Ammon's horn (tissue), 1 donor: ENCODE results near the gene COG2.
"Not testable (repeated sequence)": the region's sequence is repeated elsewhere in the genome, so short reads cannot be mapped to it uniquely, and the experiment has no call there.

ENCODE experiments used
- DNase-seq: peaks from one replicate; pipeline ENCODE4 v3.0.0-alpha.2; 2016; ENCODE audit warnings: low spot score

The COG2 gene

DNA sequence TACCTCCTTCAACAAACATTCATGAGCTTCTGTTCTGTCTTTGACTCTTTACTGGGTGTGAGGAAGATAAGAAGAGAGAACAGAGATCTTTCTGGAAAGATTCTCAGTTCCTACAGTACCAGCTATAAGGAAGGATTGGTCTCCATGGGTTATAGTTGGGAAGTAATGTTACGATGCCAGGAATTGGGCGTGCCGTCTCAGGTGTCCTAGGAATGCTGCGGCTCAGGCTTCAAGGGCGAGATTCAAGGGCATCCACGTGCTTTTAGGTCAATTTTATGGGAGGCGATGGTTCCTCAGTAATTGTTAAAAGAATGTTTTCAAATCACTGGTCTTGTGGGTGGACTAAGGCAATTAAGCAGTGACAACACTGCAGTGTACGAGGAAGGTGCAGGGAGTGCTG is 27.3 kb downstream of the COG2 start:
- no peak for DNase-seq

DNA sequence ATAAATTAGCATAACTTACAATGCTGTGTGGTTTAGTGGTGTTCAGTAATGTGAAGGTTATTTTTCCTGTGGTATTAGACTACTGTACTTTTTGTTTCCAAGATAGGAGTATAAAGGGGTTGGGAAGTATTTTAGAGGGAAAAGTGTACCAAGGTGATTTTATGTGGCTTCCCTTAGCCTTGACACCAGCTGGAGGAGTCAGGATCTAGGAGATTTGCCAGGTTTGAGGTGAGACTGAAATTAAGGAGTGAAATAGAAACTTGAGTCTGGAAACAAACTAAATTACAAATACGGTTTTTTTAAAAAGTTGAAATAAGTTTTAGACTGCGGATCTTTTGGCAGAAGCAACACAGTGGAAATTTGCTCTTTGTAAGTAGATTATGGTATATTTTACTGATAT is 32.3 kb downstream of the COG2 start:
- no peak for DNase-seq

DNA sequence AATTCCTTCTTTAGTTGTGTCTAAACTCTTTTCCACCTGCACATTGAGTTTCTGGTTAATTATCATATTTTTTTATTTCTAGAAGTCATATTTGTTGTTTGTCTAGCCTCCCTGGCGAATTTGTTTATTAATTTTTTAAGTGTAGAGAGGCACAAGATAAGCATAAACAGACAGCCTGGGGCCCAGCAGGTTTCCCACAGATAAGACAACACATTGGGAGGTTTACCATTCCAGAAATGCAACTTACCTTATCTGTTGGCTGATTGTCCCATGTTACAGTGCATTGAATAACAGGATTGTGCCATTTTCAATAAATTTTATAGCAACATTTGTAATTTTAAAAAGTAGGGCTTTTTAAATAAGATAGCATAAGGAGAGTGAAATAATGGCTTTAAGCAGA is 34.9 kb downstream of the COG2 start:
- no peak for DNase-seq

DNA sequence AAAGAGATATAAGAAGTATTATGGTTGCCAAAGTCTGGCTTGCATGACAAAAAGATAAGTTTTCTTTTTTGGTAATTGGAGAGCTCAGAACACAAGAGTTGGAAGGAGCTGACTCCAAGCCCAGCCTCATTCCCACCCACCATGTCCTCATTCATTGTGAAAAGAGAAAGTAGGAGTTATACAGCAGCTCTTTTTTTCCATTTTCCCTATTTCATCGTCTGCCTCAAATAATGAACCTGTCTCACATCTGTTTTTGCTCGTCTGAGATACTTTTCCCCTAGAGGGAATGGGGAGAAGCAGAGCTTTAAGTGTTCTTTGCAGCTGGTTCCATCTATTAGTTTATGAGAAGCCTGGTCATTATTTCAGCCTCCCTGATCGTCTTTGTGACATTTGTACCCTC is 36.9 kb downstream of the COG2 start:
- no peak for DNase-seq

DNA sequence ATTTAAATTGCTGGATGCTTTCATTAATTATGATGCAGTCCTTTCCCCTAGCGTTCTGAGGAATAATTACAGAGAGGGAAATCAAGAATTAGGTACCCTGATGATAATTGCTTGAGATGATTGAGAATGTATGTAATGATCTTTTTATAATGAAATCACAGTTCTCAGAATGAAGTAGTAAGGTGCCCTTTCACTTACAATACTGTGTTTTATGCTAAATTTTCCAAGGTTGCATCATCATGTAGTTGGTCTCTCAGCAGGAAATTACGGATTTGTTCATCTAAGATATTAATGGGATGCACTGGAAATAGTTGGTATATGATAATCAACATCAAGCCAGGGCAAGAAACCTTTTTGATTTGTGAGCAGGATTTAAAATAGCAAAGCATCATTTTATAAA is 37.5 kb downstream of the COG2 start:
- no peak for DNase-seq

DNA sequence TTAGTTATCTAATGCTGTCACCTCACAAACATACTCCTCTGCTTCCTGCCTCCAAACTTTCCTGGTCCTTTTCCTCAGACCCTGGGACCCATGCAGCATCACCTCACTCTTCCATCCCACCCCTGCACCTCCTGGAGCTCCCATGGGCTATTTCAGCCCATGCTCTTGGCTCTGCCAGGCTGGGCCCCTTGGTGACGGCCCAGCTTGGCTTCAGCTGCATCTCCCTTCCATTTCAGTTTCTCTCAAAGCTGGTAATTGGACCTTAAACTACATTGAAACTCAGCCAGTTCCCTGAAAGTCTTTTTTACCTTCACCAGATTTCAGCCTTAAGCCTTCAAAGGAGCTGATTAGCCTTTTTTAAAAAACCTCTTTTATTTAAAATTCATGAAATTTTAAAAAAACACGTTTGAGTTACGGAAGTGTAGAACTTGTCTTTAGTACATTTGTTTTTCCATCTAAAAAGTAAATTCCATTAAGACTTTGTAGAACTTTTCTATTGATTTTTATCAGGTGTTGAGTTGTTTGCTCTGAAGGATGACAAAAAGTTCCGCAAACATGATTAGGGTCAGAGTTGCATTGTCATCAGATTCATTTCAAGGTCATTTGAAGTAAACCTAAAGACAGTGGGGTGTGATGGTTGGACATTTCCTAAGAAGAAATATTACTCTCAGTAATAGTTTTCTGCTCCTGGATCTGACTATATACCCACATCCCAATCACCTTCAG is 38.2 kb downstream of the COG2 start:
- DNase-seq = no peak

DNA sequence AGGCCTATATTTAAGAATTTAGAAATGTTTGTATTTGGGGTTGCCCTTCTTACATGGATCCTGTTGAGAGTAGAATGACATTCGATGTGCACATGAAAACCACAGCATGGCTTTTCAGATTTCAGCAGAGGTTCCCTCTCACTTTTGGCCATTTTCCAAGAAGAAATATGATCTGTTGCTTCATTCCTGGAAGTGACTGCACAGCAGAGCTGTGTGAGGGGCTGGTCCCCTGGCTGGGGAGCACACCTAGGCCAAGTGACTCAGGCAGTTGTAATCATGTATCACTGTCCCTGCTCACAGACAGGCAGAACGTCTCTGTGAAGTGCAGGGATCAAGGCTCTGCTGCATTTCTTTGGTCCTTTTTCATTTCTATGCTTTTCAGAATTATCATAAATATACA is 39.3 kb downstream of the COG2 start:
- no peak for DNase-seq

DNA sequence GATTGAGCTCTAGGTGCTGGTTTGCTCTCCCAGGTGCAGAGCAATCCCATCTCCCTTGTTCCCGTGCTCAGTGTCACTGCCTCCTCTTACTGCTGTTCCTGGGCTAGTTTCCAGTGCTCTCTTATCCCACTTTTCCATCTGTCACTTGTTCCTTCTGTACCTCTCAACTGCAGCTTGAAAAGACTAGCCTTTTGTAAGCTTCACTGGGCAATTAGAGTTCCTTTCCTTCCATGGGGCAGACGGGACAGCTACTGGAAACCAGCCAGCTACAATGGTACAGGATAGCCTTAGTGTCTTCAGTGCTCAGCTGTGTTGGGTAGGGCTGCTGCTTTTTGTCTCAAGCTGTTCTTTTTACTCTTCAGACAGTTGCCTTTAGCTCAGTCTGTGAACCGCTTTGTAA is 40.0 kb downstream of the COG2 start:
- peak; percentile 83 for DNase-seq

DNA sequence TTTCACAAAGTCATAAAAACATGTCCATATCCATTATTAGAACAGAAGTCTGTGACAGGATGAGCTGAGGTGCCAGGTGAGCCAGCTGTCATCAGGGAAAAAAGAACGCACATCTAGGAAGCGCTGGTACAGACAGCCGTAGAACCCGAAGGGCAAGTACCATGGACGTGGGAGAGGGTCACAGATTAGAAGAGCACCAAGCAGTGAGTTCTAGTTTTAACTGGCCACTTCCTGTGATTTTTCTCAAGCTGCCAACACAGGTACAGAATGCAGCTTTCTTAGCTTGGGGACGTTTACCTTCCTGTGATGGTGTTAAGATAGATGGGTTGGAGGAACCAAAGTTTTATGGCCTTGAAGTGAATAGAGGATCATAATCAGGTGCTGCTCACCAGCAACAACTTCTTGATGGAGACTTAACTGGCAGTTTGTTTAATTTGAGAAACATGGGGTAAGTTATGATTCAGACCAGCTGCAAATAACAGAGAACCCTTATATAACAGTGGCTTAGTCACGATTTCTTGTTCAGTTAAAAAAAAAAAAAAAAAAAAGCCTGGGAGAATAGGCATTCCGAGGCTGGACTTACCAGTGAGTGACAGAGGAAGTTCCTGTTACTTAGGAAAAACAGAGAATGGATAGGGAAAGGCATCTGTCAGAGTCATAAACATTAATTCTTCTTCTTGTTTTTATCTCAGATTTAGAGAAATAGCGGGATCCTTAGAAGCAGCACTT is 40.8 kb downstream of the COG2 start:
- DNase-seq = no peak

DNA sequence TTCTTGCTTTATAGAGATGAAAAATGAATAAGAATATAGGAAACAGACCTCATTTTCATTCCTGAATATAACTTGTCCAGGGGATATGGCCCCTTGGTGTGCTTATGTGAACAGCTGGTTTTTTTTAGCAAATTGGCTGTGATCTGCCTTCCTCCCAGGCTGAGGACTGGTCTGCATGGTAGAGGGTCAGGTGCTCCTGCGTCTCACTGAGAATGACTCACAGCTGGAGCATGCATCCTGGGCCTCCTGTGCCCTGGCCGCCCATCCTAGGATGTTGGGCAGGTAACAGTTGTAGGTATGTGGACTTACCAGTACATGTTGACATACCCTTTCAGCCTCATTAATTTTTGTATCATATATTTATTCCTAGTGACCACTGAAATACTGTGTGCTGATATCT is 41.9 kb downstream of the COG2 start:
- no peak for DNase-seq

DNA sequence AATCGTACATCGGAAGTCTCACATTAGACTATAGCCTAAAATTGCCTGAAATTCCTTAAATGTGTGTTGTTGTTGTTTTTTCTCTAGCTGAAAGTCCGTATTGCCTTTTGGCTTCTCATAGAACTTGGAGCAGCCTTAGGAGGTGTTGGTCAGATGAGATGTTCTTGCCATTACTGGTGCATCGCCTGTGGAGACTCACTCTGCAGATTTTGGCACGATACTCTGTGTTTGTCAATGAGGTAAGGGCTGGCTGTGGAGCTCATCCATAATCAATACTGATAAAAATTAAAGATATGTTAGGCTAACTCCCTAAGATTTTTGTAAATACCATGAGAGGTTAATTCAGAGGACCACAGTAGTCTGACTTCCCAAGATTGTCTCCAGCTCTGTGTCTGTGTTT is 42.7 kb downstream of the COG2 start:
- no peak for DNase-seq

DNA sequence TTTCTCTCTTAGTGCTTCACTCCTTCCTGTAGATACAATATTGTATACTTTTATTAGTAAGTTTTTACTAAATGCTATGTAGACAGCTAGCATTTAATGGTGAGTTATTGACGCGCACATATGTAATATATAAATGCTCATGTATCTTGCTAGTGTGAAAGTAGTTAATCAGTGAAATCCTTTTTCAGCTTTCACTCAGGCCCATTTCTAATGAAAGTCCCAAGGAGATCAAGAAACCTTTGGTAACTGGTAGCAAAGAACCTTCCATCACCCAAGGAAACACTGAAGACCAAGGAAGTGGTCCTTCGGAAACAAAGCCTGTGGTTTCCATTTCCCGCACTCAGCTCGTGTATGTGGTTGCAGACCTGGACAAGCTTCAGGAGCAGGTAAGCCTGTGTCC is 44.5 kb downstream of the COG2 start:
- no peak for DNase-seq

DNA sequence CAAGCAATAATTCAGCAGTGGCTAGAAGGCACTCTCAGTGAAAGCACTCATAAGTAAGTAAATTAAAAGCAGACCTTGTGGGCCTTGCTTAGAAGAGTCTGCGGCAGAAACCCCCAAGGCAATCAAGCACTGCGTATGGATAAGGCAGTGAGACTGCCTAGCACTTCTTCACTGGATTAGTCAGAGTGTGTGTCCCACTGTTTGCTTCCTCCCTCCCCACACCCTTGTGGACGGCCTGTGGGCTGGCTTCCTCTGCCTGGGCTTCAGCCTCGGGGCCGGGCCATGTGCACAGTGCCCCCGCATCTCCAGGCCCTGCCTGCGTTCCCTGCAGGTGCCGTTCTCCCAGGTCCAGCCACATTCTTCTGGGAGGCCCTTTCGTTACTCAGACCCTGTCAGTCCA is 47.8 kb downstream of the COG2 start:
- no peak for DNase-seq

DNA sequence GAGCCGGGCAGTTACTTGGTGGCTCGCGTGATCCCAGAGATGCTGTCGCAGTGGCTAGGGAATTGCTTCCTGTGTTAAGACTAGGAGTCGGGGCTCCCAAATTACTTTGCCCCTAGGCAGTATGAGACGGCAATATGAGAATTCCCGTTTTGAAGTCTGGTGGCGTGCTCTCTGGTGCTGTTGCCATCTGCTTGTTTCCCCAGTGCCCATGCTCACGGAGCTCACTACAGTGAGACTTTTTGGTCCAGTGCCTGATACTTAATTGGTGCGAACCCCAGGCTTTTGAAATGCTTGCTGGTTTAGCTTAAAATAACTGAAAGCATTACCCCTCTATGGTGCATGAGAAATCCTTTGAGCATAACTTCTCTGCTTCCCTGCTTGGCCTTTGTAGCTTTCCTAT is 49.3 kb downstream of the COG2 start:
- no peak for DNase-seq

DNA sequence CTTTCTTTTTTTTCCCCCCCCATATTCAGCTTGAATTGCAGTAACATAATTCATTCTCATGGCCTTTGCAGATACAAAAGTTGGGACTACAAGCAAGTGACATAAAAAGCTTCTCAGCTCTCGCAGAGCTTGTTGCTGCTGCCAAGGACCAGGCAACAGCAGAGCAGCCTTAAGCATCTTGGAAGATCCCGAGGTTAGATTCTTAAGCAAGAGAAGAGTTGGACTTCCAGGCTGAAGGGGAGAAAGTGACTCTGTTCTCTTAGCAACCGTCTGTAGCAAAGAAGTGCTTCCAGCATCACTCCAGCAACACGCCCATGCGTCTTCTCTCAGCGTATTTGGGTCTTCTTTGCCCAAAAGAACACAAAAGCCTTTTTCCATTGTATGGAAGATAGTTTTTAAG is 50.9 kb downstream of the COG2 start:
- DNase-seq = peak; percentile 72

DNA sequence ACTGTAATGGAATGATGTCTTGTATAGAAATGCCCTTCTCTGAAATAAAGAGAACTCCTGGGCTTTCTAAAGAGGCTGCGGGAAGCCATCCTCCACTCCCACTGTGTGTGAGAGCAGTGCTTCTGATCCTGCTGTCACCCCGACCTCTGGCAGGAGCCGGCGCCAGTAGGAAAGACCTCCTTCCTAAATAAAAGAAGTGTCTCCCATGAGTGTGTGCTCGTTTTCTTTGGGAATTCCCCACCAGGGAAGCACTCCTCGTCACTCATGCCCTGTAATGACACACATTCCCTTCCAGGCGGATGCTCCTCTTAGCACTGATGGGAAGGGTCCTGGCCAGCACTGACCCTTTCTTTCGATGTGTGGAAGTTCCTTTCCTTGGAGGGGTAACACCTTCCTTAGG is 51.5 kb downstream of the COG2 start:
- no peak for DNase-seq

DNA sequence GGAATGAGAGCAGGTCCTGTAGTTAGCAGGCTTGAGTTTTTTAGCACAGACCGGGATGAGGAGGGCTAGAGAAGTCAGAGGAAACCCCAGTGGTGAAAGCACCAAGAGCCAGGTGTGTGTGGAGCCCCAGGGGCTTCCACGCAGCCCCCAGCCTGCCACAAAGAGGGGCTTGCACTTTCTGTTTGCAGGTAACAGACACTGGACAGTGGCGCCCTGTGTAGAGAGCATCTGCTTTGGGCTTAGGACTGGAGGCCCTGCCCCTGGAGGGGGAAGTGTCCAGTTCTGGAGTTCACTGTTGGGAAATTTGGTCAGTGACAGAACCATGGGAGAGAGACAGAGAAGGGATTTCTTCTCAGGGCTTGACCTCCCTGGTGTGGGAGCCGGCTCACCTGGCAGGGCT is 52.2 kb downstream of the COG2 start:
- no peak for DNase-seq

DNA sequence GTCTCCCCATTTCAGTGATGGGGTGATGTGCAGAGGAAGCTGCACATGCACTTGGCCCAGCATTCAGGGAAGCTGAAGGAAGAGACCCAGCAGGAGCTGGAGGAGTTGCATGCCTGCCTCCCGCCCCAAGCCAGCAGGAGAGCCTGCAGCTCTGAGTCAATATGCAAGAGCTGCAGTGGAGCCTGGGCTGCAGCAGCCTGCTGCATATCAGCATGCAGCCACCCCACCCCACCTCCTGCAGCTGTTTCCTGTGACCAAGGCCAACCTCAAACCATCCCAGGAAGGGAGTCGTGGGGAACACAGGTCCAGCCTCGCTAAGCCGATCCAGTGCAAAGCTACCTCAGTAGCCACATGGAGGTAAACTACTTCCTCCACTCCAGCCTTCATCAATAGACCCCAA is 52.7 kb downstream of the COG2 start:
- DNase-seq = no peak

DNA sequence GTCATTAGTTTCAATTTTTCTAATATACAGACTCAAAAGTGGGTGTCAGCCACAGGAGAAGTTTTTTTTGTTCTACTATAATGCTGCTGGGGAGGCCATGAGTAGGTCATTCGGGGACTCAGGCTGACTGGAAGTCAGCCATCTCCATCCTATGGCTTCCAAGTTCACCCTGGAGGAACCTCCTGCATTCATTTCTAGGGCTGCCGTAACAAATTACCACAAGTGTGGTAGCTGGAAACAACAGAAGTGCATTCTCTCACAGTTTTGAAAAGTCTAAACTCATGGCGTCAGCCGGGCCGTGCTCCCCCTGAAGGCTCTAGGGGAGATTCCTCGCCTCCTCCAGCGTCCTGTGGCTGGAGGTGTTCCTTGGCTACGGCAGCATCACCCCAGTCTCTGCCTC is 53.9 kb downstream of the COG2 start:
- DNase-seq = no peak

DNA sequence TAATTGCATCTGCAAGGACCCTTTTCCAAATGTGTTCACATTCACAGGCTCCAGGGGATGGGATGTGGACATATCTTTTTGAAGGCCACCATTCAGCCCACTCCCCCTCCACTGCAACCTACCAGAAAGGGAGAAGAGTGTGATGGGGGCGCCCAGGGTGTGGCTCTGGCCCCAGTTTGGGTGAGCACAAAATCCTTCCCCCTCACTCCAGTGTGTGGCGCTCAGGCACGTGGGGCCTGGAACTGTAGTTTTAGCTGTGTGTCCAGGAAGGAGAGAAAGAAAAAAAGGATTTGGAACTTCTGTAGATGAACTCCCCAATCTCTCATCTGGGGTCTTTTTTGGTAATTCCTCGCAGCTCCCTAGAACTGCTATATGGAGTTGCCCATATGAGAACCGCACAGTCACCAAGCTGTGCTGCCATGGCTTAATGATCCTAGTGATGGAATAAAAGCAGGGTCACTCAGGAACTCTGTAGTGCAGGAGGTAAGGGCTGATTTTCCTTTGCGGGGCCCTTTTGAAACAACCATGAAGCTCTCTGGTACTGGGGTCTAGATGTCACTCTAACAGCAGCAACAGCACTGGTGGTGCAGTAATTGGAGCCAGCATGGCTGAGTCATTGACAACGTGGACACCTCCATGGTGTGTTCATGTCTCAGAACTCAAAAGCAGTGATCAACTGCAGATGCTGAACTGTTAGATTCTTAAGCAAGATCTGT is 54.6 kb downstream of the COG2 start:
- DNase-seq = no peak

DNA sequence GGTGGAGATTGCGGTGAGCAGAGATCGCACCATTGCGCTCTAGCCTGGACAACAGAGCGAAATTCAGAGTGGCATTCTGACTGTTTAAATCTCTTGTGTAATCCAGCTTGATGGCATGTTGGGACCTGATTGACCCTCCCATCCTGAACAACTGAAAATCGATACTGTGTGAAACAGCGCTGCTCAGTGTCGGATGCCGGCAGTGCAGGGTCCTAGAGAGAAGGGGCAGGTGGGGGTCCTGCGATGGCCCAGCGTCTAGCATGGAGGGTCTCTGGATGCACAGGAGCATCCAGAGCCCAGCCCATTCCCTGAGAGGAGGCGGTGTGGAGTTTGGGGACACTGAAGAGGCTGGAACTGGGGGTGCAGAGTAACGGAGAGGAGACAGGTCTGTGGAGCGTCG is 55.8 kb downstream of the COG2 start:
- DNase-seq = no peak

DNA sequence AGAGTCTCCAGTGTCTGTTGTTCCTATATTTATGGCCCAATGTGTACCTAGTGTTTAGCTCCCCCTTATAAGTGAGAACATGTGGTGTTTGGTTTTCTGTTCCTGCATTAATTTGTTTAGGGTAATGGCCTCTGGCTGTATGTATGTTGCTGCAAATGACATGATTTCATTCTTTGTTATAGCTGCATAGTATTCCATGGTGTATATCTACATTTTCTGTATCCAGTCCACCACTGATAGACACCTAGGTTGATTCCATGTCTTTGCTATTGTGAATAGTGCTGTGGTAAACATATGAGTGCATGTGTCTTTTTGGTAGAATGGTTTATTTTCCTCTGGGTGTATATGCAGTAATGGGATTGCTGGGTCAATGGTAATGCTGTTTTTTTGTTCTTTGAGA is 56.7 kb downstream of the COG2 start:
- DNase-seq = not testable (repeated sequence)

DNA sequence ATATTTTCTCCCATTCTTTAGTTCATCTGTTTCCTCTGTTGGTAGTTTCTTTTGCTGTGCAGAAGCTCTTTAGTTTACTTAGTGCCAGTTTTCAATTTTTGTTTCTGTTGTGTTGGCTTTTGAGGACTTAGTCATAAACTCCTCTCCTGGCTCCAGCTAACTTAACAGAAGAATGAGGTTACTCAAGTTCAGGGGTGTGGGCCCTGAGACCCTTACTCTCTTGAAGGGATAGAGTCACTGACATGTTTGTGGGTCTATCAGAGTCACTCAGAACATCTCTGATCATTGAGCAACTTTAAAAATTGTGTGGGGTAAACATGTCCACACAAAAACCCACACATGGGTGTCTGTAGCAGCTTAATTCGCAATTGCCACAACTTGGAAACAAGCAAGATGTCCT is 57.4 kb downstream of the COG2 start:
- no peak for DNase-seq
